GM12864 (cell line): Measurements from ENCODE around the gene CLEC4M.

ENCODE experiments used
- DNase-seq: peaks from one replicate; pipeline ENCODE4 v3.0.0-alpha.2; 2011; ENCODE audit warnings: low read depth
- H3K4me3 ChIP-seq: 2 replicates; pipeline ENCODE4 v1.5.1; 2011; ENCODE audit warnings: mild to moderate bottlenecking, low read depth, low read length, control low read depth
- CTCF ChIP-seq: IDR thresholded peaks from 2 replicates; pipeline ENCODE4 v1.5.1; 2011; ENCODE audit warnings: low read depth, mild to moderate bottlenecking, moderate library complexity, low read length, control low read depth, inconsistent platforms; ENCODE audit errors: missing control alignments

CLEC4M gene

GRCh38 chr19:7733376-7733775 lies 29.7 kb upstream of the CLEC4M start:
- no peak for DNase-seq
- no peak for TF ChIP-seq CTCF
- no peak overlapping the region for H3K4me3 ChIP-seq

GRCh38 chr19:7734220-7735203 lies 28.5 kb upstream of the CLEC4M start:
- H3K4me3 ChIP-seq = no peak overlapping the region
- DNase-seq = no peak
- TF ChIP-seq CTCF = no peak

- H3K4me3 ChIP-seq = no peak overlapping the region
- TF ChIP-seq CTCF = no peak
- no peak for DNase-seq
Observed at GRCh38 chr19:7736148-7736547, 26.9 kb upstream of the CLEC4M start.

- no peak for DNase-seq
- H3K4me3 ChIP-seq = no peak overlapping the region
- no peak for TF ChIP-seq CTCF
Observed at GRCh38 chr19:7737215-7737614, 25.8 kb upstream of the CLEC4M start.

- no peak for TF ChIP-seq CTCF
- no peak overlapping the region for H3K4me3 ChIP-seq
- DNase-seq = no peak
Observed at GRCh38 chr19:7738023-7738422, 25.0 kb upstream of the CLEC4M start.

GRCh38 chr19:7739211-7739755 lies 23.8 kb upstream of the CLEC4M start:
- DNase-seq = no peak
- no peak overlapping the region for H3K4me3 ChIP-seq
- no peak for TF ChIP-seq CTCF
